HL-60/S4 (cell line): ENCODE results near the gene TRIM72.
"Not testable (repeated sequence)": the region's sequence is repeated elsewhere in the genome, so short reads cannot be mapped to it uniquely, and the experiment has no call there.

Experiments used
- in situ Hi-C: fragments of 300-500 bp; cut with MboI; formaldehyde crosslinking; loops from 2 replicates; pipeline ENCODE4 v1.14.3; 2022; ENCODE audit warnings: low sequenced_read_pairs

The TRIM72 gene

GRCh38 chr16:31250782-31251384, 37.0 kb downstream of the TRIM72 start:
- in situ Hi-C loops, result no loop called here

DNA sequence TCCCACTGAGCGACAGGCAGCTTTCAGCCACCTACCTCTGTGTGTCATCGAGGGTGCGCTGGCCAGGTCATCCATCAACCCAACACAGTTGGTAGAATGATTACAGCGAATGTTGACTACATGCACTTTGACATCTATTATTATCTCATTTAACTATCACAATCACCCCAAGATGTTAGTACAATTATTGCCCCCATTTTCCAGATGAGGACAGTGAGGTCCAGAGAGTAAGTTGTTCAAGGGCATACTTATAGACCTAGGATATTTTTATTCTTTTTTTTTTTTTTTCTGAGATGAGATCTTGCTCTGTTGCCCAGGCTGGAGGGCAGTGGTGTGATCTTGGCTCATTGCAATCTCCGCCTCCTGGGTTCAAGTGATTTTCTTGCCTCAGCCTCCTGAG, 37.5 kb downstream of the TRIM72 start:
- in situ Hi-C loops, result no loop called here

- in situ Hi-C loops, result no loop called here
Observed at GRCh38 chr16:31253642-31254045, 39.7 kb downstream of the TRIM72 start.

GRCh38 chr16:31256466-31256865, 42.5 kb downstream of the TRIM72 start:
- in situ Hi-C loops, result no loop called here

DNA sequence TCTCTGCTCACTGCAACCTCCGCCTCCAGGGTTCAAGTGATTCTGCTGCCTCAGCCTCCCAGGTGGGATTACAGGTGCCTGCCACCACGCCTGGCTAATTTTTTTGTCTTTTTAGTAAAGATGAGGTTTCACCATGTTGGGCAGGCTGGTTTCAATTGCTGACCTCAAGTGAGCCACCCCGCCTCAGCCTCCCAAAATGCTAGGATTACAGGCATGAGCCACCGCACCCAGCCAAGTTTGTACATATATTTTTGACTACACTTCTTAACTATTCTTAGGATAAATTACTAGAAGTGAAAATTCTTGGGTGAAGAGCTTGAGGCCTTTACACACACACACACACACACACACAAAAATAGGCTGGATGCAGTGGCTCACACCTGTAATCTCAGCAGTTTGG, 44.4 kb downstream of the TRIM72 start:
- in situ Hi-C loops, result no loop called here

GRCh38 chr16:31260136-31260931, 46.4 kb downstream of the TRIM72 start:
- in situ Hi-C loops, result no loop called here

GRCh38 chr16:31262084-31262483, 48.2 kb downstream of the TRIM72 start:
- in situ Hi-C loops, result no loop called here

- in situ Hi-C loops, result no loop called here
Observed at GRCh38 chr16:31265329-31266245, 51.7 kb downstream of the TRIM72 start.

- in situ Hi-C loops, result no loop called here
Observed at GRCh38 chr16:31267332-31268032, 53.6 kb downstream of the TRIM72 start.

DNA sequence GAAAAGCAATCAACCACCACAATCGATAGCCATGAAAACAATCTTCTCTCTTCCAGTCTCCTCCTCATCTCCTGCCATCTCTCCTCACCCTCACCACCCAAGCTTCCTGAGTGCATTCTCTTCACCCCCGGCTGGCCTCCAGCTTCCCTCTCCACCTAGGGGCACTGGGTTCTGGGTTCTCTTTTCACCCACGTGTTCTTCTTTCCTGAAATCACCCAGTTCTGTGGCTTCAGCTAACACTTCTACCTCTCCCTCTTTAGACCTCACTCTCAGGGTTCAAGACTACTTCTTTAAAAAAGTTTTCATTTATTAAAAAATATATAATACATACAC, 54.1 kb downstream of the TRIM72 start:
- in situ Hi-C loops, result no loop called here

GRCh38 chr16:31268891-31269290, 55.0 kb downstream of the TRIM72 start:
- in situ Hi-C loops, result no loop called here

GRCh38 chr16:31269541-31269940, 55.6 kb downstream of the TRIM72 start:
- in situ Hi-C loops, result no loop called here

DNA sequence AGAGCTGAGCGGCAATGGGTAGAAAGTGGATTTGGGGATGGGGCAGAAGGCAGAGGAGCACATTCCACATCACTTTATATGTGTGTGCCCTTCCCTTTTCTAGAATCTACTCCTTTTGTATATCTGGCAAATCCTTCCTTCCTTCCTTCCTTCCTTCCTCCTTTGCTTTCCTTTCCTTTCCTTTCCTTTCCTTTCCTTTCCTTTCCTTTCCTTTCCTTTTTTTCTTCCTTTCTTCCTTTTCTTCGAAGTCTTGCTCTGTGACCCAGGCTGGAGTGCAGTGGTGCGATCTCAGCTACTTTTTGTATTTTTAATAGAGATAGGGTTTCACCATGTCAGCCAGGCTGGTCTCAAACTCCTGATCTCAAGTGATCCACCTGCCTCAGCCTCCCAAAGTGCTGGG, 56.1 kb downstream of the TRIM72 start:
- in situ Hi-C loops, result not testable (repeated sequence)

GRCh38 chr16:31270795-31271194, 56.9 kb downstream of the TRIM72 start:
- in situ Hi-C loops, result no loop called here

GRCh38 chr16:31271621-31272190, 57.8 kb downstream of the TRIM72 start:
- in situ Hi-C loops, result no loop called here

DNA sequence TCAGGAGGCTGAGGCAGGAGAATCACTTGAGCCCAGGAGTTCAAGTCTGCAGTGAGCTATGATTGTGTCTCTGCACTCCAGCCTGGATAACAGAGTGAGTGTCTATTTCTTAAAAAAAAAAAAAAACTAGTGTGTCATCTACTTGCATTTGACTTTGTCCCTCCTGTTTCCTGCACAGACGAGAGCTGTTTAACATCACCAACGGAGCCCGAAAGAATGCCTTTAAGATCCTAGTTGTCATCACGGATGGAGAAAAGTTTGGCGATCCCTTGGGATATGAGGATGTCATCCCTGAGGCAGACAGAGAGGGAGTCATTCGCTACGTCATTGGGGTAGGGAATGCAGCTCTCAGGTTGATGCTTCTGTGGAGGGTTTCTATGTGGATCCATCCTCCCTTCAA, 59.3 kb downstream of the TRIM72 start:
- in situ Hi-C loops, result no loop called here

DNA sequence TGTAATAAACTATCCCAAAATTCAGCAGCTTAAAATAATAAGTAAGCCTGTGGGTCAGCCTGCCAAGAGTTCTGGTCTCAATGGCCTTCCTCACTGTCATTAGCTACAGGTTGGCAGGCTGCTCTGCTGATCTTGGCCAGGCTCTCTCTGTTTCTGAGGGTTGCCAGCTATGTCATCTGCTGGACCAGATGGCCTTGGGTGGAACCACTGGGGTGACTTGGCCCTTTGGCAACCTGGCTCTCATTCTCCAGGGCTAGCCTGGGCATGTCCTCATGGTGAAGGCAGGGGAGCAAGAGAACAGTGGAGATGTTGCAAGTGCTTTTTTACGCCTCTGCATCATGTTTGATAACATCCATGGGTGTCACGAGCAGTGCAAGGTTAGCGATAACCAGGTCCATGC, 59.8 kb downstream of the TRIM72 start:
- in situ Hi-C loops, result no loop called here

DNA sequence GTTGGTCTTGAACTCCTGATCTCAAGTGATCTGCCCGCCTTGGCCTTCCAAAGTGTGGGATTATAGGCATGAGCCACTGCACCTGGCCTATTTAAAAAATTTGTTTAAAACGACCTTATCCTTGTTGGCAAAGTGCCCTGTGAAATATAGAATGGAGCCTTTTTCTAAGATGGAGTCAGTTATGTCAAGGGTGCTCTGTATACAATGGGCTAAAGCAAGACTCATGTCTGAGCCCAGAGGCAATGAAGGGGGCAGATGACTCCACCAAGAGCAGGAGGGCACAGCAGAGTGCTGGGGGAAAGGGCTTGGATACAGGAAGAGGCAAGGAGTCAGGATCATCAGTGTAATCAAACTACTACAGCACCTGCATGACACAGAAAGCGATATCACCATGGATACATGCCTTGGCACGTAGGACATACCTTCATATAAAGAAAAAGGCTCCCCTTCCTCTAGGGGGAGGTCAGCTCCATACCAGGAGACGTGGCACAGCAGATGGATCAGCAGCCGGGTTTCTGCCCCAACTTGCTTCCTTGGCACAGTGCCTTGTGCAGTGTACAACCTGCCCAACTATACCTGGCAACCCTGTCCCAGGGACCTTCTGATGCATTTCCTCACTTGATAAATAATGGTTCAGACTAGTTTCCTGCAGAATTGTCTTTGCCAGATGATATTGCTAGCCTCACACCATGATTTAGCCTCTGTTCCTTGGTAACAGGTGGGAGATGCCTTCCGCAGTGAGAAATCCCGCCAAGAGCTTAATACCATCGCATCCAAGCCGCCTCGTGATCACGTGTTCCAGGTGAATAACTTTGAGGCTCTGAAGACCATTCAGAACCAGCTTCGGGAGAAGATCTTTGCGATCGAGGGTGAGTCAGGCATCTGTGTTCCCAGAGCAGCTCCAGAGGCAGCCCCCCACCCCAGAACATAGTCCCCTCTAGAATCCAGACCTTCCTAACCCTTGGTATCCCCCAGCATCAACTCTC, 61.2 kb downstream of the TRIM72 start:
- in situ Hi-C loops, result no loop called here

- in situ Hi-C loops, result no loop called here
Observed at GRCh38 chr16:31276600-31276999, 62.7 kb downstream of the TRIM72 start.
